Body of pancreas (tissue), 4 donors: ENCODE results near the gene IL1RAPL1.

Experiments
- CTCF ChIP-seq, 7 experiments: fragments of 450-650 bp in 4 of 7; fragments of 200-600 bp in 3 of 7; sonication (generic) in 3 of 7; IDR thresholded peaks; one replicate each; pipeline ENCODE4 v1.5.1; 2016 to 2019; ENCODE audit warnings: antibody characterized with exemption in 7 of 7
- POLR2A ChIP-seq, 3 donors: fragments of 450-650 bp; IDR thresholded peaks; one replicate each; pipeline ENCODE4 v1.6.1; 2016; ENCODE audit warnings: antibody characterized with exemption in 3 of 3, mild to moderate bottlenecking in 2 of 3

DNA sequence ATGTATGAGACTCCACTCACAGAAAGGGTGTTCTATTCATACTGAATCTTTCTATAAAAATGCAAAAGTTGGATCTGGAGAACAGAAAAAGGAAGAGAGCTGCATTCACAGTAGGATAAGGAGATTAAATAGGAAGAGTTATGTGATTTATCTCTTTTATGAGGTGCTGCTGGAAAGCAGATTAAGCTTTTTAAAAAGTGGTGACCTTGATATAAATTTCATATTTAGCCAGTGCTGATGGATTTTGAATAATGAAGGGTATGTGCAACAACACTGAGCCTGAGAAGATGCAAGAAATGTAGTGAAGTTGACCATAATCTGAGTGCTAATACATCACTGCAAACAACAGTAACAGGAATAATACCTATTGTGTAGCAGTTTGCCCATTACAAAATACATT lies 795.6 kb downstream of the IL1RAPL1 start:
- TF ChIP-seq CTCF (IDR thresholded peaks at IDR 0.05) (no peak), POLR2A (IDR thresholded peaks at IDR 0.05) (no peak)
